CD8-positive, alpha-beta memory T cell (primary cell): ENCODE results near the gene ATG10. TPM values are rescaled to one million over a fixed set of nuclear protein-coding genes. Genes with fewer than 3 reads are reported as not detected.
A peak's percentile ranks its signal among the peaks of the same experiment; 100 is the strongest.
"Not testable (repeated sequence)": the region's sequence is repeated elsewhere in the genome, so short reads cannot be mapped to it uniquely, and the experiment has no call there.

Experiments used
- CTCF ChIA-PET: fragments of 350-600 bp; sonication (Branson Sonifier 250); formaldehyde crosslinking; loops from one replicate; lab custom pipeline; 2021; ENCODE audit warnings: antibody characterized with exemption; lab: Charles Lee
- POLR2A ChIA-PET: fragments of 350-600 bp; sonication (Branson Sonifier 250); formaldehyde crosslinking; loops from one replicate; lab custom pipeline; 2021; ENCODE audit warnings: antibody characterized with exemption; lab: Charles Lee
- DNase-seq, 5 donors: peaks; one replicate each; pipeline versions ENCODE4 v3.0.0 to v3.0.0-alpha.2; 2020 to 2022; ENCODE audit warnings: mixed read lengths in 1 of 5
- H3K27ac ChIP-seq: one replicate; pipeline ENCODE4 v1.7.0; 2013; ENCODE audit warnings: low read depth, mild to moderate bottlenecking, low read length, moderate library complexity
- H3K27me3 ChIP-seq: 2 replicates; pipeline ENCODE4 v1.7.0; 2013; ENCODE audit warnings: low read length, mild to moderate bottlenecking; ENCODE audit not compliant: insufficient read depth, poor library complexity, severe bottlenecking
- H3K36me3 ChIP-seq: 2 replicates; pipeline ENCODE4 v1.7.0; 2013; ENCODE audit warnings: mild to moderate bottlenecking, low read length, moderate library complexity; ENCODE audit not compliant: insufficient read depth
- H3K4me1 ChIP-seq: 2 replicates; pipeline ENCODE4 v1.7.0; 2013; ENCODE audit warnings: mild to moderate bottlenecking, low read length, moderate library complexity; ENCODE audit not compliant: insufficient read depth
- H3K4me3 ChIP-seq: 2 replicates; pipeline ENCODE4 v1.7.0; 2013; ENCODE audit warnings: mild to moderate bottlenecking, low read length
- H3K9me3 ChIP-seq: 2 replicates; pipeline ENCODE4 v1.7.0; 2013; ENCODE audit warnings: mild to moderate bottlenecking, low read length
- H3K27ac Mint-ChIP-seq, 8 donors: one replicate each; pipeline ENCODE4 v1.8.0; 2020 to 2021; ENCODE audit warnings: mixed read lengths in 8 of 8, mild to moderate bottlenecking in 6 of 8, inconsistent platforms in 3 of 8, moderate library complexity in 3 of 8
- H3K27me3 Mint-ChIP-seq, 2 donors: one replicate each; pipeline ENCODE4 v1.8.0; 2020 to 2021; ENCODE audit warnings: mixed read lengths in 2 of 2, mild to moderate bottlenecking in 1 of 2, moderate library complexity in 1 of 2
- H3K36me3 Mint-ChIP-seq, 3 donors: one replicate each; pipeline ENCODE4 v1.8.0; 2020 to 2021; ENCODE audit warnings: mixed read lengths in 3 of 3, inconsistent platforms in 1 of 3, mild to moderate bottlenecking in 1 of 3
- H3K4me1 Mint-ChIP-seq, 3 donors: one replicate each; pipeline ENCODE4 v1.8.0; 2020 to 2021; ENCODE audit warnings: mixed read lengths in 3 of 3, inconsistent platforms in 1 of 3, mild to moderate bottlenecking in 1 of 3
- H3K4me3 Mint-ChIP-seq, 7 donors: one replicate each; pipeline ENCODE4 v1.8.0; 2020 to 2021; ENCODE audit warnings: mixed read lengths in 7 of 7, mild to moderate bottlenecking in 6 of 7, moderate library complexity in 4 of 7, inconsistent platforms in 2 of 7
- H3K9me3 Mint-ChIP-seq, 5 donors: one replicate each; pipeline ENCODE4 v1.8.0; 2020 to 2022; ENCODE audit warnings: mixed read lengths in 5 of 5, mild to moderate bottlenecking in 3 of 5, moderate library complexity in 2 of 5, inconsistent platforms in 1 of 5
- polyA plus RNA-seq: library from polyadenylated mRNA; unstranded; fragments of 300-500 nt; fragmentation: Illumina TruSeq; gene quantifications from one replicate; pipeline ENCODE4 v1.2.3, GENCODE V29; 2021
- total RNA-seq, 2 experiments: library from RNA; stranded (reverse); gene quantifications; one replicate each; pipeline ENCODE4 v1.2.3, GENCODE V29; 2021

Gene ATG10
- total and polyA plus RNA-seq, 3 experiments from 2014 or later: 8.3 to 10.3 (median 8.8) TPM

GRCh38 chr5:82259172-82259800, 287.5 kb downstream of the ATG10 start:
- Histone ChIP-seq H3K4me3 (no peak overlapping the region), H3K27ac (no peak overlapping the region), H3K4me1 (no peaks in the 10 kb centered on the region), H3K27me3 (no peaks in the 10 kb centered on the region), H3K36me3 (no peaks in the 10 kb centered on the region), H3K9me3 (no peaks in the 10 kb centered on the region)
- H3K9me3 Mint-ChIP-seq: no peaks in the 10 kb centered on the region
- no peaks in the 10 kb centered on the region for H3K4me1 Mint-ChIP-seq
- no peak for DNase-seq
- POLR2A ChIA-PET: no interaction called here
- CTCF ChIA-PET: interaction anchor here (1.1 kb wide), 1 partner anchor 11 kb away, joined by 5 read pairs; no protein-coding TSS in a partner anchor
- H3K4me3 Mint-ChIP-seq: no peak overlapping the region
- peaks cover 0 to 1% (median 0%) of the 10 kb centered on the region in 3 donors for H3K36me3 Mint-ChIP-seq
- peaks cover 0 to 1% of the 10 kb centered on the region in 2 donors for H3K27me3 Mint-ChIP-seq
- H3K27ac Mint-ChIP-seq: peak overlapping the region in 1 of 8 donors; percentile 8

- no peak for DNase-seq
- no peaks in the 10 kb centered on the region for H3K9me3 ChIP-seq
- H3K4me3 ChIP-seq: no peak overlapping the region
- H3K4me1 ChIP-seq: no peaks in the 10 kb centered on the region
- ChIA-PET CTCF (interaction anchor here (0.5 to 1.4 kb wide), 3 partner anchors 9 to 39 kb away, joined by 3 read pairs; no protein-coding TSS in a partner anchor), POLR2A (no interaction called here)
- H3K27ac ChIP-seq: no peak overlapping the region
- peaks cover 8 to 17% (median 9%) of the 10 kb centered on the region in 5 donors for H3K9me3 Mint-ChIP-seq
- peaks cover 8 to 24% (median 9%) of the 10 kb centered on the region in 3 donors for H3K36me3 Mint-ChIP-seq
- H3K4me3 Mint-ChIP-seq: no peak overlapping the region
- no peaks in the 10 kb centered on the region for H3K27me3 ChIP-seq
- H3K27ac Mint-ChIP-seq: no peak overlapping the region
- H3K36me3 ChIP-seq: no peaks in the 10 kb centered on the region
- no peaks in the 10 kb centered on the region for H3K27me3 Mint-ChIP-seq
- H3K4me1 Mint-ChIP-seq: no peaks in the 10 kb centered on the region
Measured at GRCh38 chr5:82265047-82265446, 293.2 kb downstream of the ATG10 start.

DNA sequence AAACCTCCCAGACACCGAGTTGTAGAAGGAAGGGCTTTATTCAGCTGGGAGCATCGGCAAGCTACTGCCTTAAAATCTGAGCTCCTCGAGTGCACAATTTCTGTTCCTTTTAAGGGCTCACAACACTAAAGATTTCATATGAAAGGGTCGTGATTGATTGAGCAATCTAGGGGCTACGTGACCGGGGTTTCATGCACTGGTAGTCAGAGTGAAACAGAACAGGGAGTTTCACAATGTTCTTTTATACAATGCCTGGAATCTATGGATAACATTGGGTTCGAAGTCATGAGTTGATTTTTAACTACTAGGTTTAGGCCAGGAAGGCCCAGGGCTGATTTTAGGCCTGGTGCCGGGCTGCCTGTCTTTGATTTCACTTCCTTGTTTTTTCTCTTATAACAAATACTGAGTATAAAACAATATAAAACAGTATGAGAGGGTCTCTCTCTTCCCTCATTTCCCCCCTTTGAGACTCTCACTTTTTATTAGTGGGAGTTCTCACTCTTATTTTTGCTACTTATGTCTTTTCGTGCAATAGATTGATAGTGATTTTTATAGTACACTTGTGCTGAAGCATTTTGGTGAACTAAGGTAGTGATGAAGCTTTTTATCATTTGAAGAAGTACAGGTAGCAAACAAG, 295.6 kb downstream of the ATG10 start:
- H3K36me3 ChIP-seq, POLR2A ChIA-PET, H3K27me3 Mint-ChIP-seq, H3K4me3 Mint-ChIP-seq, CTCF ChIA-PET, H3K27ac ChIP-seq, H3K4me3 ChIP-seq, H3K27me3 ChIP-seq, H3K9me3 ChIP-seq, H3K4me1 Mint-ChIP-seq, DNase-seq, H3K27ac Mint-ChIP-seq, H3K4me1 ChIP-seq: not testable (repeated sequence)
- Mint-ChIP-seq H3K9me3 (peaks cover 8 to 17% (median 9%) of the 10 kb centered on the region in 5 donors), H3K36me3 (peaks cover 8 to 24% (median 16%) of the 10 kb centered on the region in 3 donors)

- CTCF ChIA-PET: interaction anchor here (2.1 kb wide), 1 partner anchor 10 kb away, joined by 5 read pairs; no protein-coding TSS in a partner anchor
- H3K27ac ChIP-seq, H3K9me3 ChIP-seq, H3K4me1 ChIP-seq, H3K27me3 Mint-ChIP-seq, H3K4me3 Mint-ChIP-seq, H3K36me3 ChIP-seq, POLR2A ChIA-PET, H3K4me3 ChIP-seq, H3K27ac Mint-ChIP-seq, DNase-seq, H3K27me3 ChIP-seq: not testable (repeated sequence)
- Mint-ChIP-seq H3K4me1 (peaks cover 2 to 13% (median 5%) of the 10 kb centered on the region in 3 donors), H3K9me3 (peaks cover 8 to 17% (median 9%) of the 10 kb centered on the region in 5 donors), H3K36me3 (peaks cover 10 to 34% (median 31%) of the 10 kb centered on the region in 3 donors)
Measured at GRCh38 chr5:82269363-82269762, 297.5 kb downstream of the ATG10 start.

DNA sequence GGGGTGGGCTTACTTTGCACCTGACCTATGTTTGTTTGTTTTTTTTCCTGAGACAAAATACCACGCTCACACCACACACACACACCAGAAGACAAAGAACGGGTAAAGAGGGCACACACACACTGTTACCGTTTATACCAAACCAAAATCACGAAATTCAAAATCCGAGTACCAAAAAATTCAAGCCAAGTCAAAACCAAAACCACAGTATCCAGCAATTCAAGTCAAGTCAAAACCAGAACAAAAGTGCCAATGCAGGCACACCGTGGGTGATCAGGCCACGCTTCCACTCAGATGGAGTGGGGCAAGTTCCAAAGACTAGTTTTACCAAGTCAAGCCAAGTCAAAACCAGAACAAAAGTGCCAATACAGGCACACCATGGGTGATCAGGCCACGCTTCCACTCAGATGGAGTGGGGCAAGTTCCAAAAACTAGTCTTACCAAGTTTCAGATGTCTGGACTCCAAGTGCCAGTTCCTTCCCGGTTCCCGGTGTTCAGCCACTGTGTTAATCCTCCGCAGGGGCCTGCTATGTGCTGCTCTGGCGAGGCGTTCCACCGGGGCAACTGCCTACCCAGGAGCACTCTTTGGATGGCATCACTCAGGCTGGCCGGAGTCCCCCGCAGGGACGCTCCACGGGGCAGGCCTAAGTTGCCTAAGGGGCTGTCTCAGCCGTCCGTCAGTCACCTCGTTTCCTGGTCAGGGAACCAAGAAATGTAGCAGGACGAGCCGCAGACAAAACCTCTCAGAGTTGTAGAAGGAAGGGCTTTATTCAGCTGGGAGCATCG, 300.9 kb downstream of the ATG10 start:
- H3K27ac ChIP-seq, DNase-seq, H3K4me3 Mint-ChIP-seq, H3K27me3 ChIP-seq, CTCF ChIA-PET, POLR2A ChIA-PET, H3K4me3 ChIP-seq, H3K27me3 Mint-ChIP-seq, H3K9me3 ChIP-seq, H3K9me3 Mint-ChIP-seq: not testable (repeated sequence)
- H3K27ac Mint-ChIP-seq: peak overlapping the region in 4 of 8 donors; percentile 18 to 72 (median 22)
- peaks cover 15% of the 10 kb centered on the region for H3K4me1 ChIP-seq
- H3K4me1 Mint-ChIP-seq: peaks cover 17 to 30% (median 28%) of the 10 kb centered on the region in 3 donors
- H3K36me3 ChIP-seq: peaks cover 13% of the 10 kb centered on the region
- H3K36me3 Mint-ChIP-seq: peaks cover 26 to 62% (median 30%) of the 10 kb centered on the region in 3 donors

DNA sequence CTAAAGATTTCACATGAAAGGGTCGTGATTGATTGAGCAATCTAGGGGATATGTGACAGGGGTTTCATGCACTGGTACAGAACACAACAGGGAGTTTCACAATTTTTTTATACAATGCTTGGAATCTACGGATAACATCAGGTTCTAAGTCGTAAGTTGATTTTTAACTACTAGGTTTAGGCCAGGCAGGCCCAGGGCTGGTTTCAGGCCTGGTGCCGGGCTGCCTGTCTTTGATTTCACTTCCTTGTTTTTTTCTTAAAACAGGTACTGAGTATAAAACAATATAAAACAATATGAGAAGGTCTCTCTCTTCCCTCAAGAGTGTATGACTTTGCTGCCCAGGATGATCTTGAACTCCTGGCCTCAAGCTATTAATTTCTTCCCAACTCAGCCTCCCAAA, 301.6 kb downstream of the ATG10 start:
- H3K9me3 ChIP-seq, H3K27me3 Mint-ChIP-seq, H3K4me3 Mint-ChIP-seq, H3K27me3 ChIP-seq, H3K27ac ChIP-seq, DNase-seq, CTCF ChIA-PET, H3K9me3 Mint-ChIP-seq, H3K4me3 ChIP-seq, POLR2A ChIA-PET: not testable (repeated sequence)
- Mint-ChIP-seq H3K27ac (peak overlapping the region in 1 of 8 donors; percentile 46), H3K36me3 (peaks cover 26 to 68% (median 27%) of the 10 kb centered on the region in 3 donors), H3K4me1 (peaks cover 22 to 34% (median 32%) of the 10 kb centered on the region in 3 donors)
- Histone ChIP-seq H3K4me1 (peaks cover 16% of the 10 kb centered on the region), H3K36me3 (peaks cover 13% of the 10 kb centered on the region)

DNA sequence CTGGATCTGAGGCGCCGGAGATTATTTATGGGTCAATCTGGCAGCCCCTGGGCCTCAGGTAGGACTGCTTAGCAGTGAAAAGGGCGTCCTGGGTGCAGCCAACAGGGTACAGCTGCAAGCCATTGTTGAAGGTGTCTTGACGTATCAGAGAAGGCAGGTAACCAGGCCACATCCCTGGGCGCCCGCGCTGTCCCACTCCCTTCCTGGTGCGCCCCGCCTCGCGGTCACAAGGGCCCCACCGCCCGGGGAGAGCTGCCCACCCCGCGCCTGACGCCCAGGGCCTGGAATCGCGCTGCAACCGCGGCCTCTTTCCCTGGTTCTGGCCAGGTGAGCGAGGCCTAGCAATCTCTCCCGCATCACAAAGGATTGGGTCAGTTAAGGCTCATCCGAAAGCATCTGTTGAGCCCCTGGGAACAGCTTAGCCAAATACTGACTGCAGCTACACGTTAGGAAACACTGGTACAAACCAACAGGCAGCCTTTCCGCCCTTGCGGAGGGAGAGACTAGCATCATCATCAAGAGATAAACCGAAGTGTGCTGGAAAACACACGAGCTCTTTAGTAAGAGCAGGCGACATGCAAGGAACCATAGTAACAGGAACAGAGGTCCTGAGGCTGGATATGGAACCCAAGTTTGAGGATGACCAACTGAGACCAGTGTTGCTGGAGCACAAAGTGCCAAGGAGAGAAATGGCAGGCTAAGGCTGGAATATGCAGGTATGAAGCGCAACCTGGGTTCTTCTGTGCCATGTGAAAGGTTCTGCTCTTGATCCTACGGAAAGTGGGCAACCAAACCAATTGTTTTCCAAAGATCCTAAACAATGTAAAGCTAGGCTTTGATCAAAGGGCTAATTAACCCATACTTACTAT, 302.8 kb downstream of the ATG10 start:
- POLR2A ChIA-PET: interaction anchor here (0.5 kb wide), 1 partner anchor 1619 kb away, joined by 3 read pairs; no protein-coding TSS in a partner anchor
- Histone ChIP-seq H3K27me3 (no peaks in the 10 kb centered on the region), H3K4me3 (no peak overlapping the region), H3K27ac (no peak overlapping the region), H3K4me1 (peaks cover 19% of the 10 kb centered on the region), H3K9me3 (no peaks in the 10 kb centered on the region), H3K36me3 (peaks cover 13% of the 10 kb centered on the region)
- no peak for DNase-seq
- Mint-ChIP-seq H3K36me3 (peaks cover 18 to 66% (median 20%) of the 10 kb centered on the region in 3 donors), H3K27ac (peak overlapping the region in 2 of 8 donors; percentile 17 to 42), H3K4me3 (peak overlapping the region in 1 of 7 donors; percentile 25), H3K27me3 (peaks cover 0 to 4% of the 10 kb centered on the region in 2 donors), H3K9me3 (no peaks in the 10 kb centered on the region), H3K4me1 (peaks cover 30 to 44% (median 43%) of the 10 kb centered on the region in 3 donors)
- CTCF ChIA-PET: interaction anchor here (0.5 kb wide), 1 partner anchor 16 kb away, joined by 3 read pairs; no protein-coding TSS in a partner anchor
